Cerebellar cortex (tissue), 1 donor: Measurements from ENCODE around the gene MDC1.

ENCODE experiments used
- DNase-seq: peaks from one replicate; pipeline ENCODE4 v3.0.0-alpha.2; 2015; ENCODE audit warnings: low spot score

The MDC1 gene

DNA sequence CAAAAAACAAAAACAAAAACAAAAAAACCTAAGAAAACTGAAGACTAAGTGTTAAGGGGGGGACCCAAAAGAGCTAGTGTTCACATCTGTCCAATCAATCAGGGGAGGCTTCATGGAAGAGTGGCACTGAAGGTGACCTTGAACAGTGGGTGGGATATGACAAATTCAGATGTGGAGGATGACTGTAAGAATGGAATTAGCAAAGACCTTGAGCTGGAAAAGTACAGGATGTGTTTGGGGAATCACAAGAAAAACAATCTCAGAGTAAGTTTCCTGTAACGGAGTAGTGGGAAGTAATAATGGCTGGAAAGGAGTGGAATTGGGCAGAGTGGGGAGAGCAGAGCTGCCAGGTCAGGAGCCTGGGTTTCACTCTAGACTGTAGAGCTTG lies 30.2 kb upstream of the MDC1 start:
- no peak for DNase-seq

DNA sequence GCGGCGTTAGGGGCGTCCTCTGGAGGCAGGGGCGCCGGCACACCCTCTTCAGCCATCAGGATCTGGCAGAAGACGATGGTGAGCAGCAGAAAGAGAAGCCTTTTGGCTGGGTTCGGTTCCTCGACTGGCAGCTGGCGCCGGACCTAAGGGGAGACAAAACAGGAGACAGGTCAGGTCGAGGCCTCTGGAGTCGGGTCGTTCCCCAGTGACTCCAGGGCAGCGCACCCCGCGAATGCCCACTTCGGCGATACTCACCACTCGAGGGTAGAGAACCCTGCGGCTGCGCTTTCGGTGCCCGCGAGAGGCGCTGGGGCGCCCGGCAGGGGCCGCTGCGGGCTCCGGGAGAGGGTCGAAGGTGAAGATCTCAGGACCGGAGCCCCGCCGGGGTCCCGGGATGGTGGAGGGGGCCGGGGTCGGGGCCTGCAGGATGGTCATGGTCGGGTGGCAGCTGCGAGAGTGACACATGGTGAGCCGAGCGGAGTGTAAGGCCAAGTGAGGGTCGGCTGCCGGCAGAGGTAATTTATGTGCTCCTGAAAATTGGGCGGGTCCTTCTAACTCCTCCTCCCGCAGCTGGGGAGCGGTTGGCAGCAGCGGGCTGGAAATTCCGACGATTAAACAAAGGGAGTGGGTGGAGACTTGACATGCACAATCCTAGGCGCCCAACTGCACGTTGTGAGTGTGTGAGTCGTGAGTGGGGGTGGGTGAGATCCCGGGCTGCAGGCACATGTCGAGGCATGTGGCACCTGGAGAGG lies 27.1 kb upstream of the MDC1 start, which contains the start of gene IER3:
IER3 (minus strand) TSS at position 494 of the 752 bp plus-strand sequence; CDS start at position 465, 29 bp downstream.
- DNase-seq: peak; percentile 84

DNA sequence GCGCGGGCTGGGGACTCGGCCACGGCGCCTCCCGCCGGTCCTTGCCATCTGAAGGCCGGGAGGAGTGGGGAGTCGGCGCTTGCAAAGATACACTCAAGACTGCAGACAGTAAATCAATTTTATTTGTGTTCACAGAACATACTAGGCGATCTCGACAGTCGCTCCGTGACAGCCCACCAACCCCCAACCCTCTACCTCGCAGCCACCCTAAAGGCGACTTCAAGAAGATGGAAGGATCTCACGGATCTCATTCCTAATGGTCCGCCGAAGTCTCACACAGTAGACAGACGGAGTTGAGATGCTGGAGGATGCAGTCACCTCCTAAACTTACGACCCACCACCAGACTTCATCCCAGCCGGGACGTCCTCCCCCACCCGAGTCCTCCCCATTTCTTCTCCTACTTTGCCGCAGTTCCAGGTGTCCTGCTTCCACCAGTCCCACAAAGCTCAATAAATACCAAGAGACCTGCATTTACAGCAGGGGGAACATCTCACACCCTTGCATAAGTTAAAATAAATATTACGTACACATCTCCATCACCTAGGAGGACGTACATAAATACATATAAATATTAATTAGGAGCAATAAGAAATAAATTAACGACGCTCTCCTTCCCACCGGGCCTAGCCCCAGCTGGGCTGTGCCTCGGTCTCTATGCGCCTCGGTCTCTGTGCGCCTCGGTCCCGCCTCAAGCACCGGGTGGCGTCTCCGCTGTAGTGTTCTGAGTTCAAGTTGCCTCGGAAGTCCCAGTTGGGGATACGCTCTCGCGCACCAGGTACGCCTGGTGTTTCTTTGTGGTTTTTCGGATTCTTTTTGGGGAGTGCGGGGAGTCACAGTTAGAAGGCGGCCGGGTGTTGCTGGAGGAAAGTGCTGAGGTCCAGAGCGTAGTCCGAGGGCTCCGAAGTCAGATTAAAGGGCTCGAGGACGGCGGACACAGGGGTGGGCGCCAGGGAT lies 26.3 kb upstream of the MDC1 start:
- DNase-seq: no peak

DNA sequence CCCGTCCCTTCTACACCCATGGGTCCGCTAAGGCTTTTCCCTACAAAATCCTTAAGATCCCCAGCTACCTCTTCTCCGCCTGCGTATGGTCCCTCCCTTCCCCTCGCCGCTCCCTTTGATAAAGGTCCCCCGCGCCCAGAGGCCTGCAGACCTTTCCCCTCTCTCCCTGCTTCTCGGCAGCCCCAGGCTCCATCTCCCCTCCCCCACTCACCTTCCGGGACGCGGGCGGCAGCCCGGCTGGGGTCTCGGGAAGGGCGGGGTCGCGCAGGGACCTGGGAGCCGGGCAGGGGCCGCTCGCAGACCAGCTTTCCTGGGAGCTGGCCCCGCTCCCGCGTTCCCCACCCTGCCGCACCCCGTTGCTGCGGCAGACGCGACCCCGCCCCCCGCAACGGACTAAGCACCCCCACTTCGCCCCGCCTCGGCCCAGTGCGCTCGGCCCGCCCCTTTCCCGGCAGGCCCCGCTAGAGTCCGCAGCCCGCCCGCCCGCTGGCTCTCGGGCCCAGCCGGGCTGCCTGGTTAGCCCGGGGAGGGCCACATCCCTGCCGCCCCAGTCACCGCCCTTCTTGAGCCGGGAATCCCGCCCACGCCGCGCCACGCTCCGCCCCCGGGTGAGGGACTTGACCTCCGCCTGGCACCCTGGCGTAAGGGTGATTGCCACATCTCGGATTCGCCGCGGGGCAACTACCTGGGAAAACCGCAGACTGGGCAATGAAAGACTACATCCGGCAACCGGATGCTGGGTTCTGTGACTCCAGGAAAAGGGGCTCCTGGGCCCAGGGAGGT lies 25.4 kb upstream of the MDC1 start, which contains the start of gene FLOT1:
FLOT1 (minus strand) TSS at position 372 of the 783 bp plus-strand sequence. CDS start 498 bp downstream, outside the sequence.
- DNase-seq: peak; percentile 92

DNA sequence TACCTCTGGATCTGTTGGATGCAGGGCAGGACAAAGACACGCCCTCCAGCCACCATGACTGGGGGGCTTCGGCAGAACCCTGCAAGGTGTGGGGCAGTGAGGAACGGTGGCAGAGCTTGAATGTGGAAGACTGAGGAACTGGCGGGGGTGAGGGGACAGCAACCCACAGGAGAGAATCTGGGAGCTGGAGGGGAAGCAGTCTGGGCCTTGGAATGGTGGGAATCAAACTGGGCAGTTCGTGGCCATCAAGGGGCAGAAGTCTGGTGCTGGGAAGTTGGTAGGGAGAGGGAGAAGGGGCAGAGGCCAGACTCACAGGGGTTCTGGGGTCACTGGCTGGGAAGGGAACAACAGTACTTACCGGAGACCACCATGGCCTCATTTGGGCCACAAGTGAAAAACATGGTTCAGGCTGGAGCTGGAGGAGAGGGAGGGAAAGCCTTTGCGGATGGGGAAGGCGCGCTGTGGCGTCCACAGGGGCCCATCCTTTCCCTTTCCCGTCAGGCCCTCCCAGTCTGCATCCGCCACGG lies 24.8 kb upstream of the MDC1 start:
- peak; percentile 32 for DNase-seq

DNA sequence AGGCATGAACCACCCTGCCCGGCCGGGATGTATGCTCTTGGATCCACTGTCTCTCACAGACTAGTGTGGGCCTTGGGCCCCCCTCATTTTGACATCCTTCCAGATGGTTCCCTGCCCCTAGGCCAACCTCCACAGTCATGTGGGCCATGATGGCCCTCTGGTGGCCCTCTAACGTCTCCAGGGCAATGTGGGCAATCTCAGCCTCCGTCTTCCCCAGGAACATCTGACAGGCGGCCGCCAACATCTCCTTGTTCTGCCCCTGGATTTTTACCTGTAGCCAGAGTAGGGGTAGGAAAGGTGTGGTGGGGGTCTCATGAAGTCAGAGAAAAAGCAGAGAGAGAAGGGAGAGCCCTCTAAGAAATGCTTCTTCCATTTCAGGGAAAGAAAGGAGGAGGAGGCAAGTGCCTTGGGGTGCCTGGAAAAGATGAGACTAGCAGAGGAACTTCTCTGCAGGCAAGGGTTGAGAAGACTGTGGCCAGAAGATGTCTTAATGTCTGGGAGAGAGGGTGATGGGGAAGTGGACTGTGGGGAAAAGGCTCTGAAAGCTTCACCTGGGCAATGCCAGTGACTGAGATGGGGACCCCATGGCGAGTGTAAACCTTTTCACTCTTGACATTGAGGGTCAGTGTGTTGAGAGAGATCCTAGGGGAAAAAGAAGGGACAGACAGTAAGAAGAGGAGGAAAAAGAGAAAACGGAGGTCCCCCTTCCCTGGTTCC lies 24.1 kb upstream of the MDC1 start:
- DNase-seq: no peak

DNA sequence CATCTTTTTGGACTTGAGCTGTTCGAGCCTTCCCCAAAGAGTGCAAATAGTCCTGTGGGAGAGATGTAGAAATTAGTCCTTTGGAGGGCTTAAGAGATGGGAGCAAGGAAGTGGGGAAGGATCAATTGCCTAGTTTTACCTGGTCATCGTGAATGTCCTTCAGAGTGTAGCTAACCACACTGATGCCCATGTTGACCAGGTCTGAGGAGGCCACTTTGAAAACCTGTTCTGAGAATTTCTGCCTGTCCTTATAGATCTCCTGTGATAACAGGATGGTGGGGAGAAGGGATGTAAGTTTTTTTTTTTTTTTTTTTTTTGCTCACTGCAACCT lies 23.4 kb upstream of the MDC1 start:
- DNase-seq: no peak

DNA sequence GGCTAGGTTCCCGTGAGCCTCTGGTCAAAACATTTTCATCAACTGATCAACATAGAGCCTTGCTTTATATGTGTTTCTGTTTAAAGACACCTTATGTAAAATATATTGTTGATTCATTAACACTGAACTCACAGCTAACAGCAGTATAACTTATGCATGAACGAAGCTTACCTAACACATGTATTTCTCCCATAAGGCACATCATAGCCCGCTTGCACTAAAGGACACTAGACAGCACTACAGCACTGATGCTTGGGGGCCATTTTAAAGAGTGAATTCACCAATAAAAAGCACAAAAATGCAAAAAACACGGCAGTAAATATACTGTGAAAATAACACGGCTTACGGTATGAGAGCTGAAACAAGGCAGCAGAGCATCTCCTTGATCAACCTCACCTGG lies 21.5 kb upstream of the MDC1 start:
- DNase-seq: no peak

DNA sequence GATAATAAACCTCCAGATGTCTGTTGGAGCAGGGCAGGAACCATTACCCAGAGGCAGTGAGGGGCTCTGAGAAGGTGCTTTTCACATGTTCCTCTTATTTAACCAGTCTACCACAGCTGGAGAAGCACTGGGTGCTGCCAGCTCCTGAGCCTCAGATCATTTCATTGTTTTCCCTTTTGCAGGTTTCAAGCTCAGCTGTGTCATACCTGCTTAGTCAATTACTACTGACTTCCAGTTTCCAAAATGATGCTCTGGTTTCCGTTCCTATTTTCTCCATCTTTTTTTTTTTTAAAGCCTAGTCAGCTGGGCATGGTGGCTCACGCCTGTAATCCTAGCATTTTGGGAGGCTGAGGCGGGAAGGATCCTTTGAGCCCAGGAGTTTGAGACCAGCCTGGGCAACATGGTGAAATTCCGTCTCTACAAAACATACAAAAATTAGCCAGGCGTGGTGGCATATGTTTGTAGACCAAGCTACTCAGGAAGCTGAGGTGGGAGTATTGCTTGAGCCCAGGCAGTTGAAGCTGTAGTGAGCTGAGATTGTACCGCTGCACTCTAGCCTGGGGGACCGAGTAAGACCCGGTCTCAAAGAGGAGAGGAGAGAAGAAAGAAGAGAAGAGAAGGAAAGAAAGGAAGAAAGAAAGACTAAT lies 18.7 kb upstream of the MDC1 start:
- no peak for DNase-seq

DNA sequence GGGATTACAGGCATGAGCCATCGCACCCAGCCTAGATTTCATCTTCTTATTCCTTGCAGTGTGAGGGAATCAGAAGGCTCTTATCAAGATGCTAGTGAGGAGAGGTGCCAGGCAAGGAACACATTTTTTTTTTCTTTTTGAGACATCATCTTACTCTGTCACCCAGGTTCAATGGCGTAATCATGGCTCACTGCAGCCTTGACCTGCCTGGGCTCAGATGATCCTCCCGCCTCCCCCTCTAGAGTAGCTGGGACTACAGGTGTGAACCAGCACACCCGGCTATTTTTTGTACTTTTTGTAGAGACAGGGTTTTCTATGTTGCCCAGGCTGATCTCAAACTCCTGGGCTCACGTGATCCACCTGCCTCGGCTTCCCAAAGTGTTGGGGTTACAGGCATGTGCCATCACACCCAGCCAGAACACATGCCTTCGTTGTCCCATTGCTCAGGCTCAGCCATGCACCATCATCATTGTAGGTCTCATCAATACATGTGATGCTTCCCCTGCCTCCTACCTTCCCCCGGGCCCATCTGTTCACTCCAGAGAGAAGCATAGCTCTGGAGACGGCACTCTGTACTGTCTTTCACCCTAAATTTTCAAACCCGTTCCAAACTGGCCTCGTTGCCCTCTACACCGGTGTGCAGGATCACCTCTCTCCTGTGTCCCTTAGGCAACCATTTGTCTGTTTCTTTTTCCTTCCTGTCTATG lies 15.3 kb upstream of the MDC1 start:
- DNase-seq: no peak

DNA sequence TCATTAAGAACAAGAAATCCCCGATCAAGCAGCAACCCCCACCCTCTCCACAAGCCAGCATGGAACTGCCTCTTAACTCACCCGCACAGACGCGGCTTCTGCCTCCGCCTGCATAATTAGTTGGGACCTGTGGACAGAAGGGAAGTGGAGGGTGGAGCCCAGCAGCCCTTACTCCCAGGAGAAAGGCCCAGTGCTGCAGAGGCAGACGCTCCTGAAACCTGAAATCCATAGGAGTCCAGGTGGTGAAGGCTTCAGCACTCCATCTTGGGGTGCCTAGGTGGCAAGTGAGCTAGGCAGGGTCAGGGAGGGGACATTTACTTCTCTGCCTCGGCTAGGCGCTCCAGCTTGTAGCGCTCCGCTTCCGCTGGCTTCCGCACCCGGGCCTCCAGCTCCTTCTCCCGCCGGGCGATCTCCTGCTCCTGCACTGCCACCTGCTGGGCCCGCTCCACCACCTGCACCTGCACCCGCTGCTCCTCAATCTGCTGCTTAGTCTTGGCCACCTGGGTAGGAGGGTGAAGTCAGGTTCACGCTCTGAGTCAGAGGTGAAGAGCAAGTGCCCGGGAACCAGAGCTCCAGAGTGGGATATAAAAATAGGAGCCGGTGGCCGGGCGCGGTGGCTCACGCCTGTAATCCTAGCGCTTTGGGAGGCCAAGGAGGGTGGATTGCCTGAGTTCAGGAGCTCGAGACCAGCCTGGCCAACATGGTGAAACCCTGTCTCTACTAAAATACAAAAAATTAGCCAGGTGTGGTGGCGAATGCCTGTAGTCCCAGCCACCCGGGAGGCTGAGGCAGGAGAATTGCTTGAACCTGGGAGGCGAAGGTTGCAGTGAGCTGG lies 13.7 kb upstream of the MDC1 start:
- peak; percentile 80 for DNase-seq

DNA sequence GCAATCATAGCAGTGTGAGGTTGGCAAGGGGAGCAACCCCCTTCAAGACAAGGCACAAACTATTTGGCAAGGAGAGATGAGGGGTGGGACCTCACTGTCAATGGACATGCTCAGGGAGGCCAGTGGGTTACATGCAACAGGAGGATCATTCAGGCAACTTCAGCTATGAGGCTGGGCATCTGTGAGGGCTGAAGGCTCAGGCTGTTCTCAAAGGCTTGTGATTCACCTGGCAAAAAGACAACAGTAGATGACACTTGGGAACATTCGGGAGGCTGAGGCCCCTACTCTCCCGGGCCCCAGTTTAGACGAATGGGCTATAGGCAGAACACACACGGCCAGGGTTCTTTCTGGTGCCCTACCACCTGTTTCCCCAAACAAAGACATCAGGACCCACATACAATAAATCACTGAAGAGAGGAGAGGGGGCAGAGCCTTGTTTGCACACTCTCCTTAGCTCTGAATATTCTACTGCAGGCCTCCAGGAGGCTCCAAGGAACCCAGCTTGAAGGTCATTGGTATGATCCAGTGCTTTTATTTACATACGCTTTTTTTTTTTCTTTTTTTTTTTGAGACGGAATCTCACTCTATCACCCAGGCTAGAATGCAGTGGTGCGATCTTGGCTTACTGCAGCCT lies 11.0 kb upstream of the MDC1 start:
- peak; percentile 65 for DNase-seq

DNA sequence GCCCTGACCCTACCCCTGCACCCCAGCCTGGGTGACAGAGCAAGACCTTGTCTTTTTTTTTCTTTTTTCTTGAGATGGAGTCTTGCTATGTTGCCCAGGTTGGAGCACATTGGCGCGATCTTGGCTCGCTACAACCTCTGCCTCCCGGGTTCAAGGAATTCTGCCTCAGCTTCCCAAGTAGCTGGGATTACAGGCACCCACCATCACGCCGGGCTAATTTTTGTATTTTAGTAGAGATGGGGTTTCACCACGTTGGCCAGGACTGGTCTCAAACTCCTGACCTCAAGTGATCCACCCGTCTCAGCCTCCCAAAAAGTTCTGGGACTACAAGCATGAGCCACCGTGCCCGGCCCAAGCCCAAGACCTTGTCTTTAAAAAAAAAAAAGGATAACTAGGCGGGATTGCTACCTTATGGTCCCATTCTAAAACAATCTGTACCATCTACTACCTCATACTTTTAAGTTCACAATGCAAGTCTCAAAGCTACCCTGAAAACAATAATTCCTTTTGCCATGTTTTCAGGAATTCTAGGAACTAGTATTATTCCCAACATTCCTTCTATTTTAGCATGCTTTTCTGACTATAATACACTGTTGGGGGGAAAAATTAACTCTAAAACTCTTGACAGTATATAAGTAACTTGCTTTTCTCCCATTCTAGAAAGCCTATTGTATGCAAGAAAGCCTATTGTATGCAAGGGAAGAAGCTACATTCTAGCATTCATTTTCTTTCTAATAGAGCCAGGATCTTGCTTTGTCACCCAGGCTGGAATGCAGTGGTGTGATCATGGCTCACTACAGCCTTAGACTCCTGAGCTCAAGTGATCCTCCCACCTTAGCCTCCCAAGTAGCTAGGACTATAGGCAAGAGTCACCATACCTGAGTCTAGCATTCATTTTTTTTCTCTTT lies 9.7 kb upstream of the MDC1 start:
- peak; percentile 47 for DNase-seq

DNA sequence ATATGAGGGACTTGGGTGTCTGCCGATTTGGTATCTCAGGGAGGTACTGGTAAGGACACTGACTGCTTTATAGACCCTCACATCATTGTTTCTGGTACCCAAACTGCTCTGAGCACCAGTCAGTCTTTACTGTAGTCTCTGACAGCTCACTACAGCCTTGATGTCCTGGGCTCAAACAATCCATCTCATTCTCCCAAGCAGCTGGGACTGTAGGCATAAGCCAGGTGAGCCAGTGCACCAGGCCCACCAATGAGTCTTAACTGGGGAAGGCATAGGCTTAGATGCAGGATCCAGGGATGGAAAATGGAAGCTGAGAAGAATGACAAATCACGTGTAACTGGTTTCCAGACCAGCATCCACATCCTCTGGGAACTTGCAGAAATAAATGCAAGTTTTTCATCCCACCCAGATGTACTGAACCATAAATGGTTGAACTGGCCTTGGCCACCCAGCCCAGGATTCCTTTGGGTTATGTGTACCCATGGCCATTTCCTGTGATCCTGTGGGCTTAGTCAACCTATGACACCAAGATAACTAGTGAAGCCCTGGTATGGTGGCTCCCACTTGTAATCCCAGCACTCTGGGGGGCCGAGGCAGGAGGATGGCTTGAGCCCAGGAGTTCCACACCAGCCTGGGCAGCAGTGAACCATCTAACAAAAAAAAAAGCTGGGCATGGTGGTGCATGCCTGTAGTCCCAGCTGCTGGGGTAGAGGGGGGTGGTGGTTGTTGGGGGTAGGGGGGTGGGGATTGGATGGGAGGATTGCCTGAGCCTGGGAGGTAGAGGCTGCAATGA lies 8.8 kb upstream of the MDC1 start:
- DNase-seq: peak; percentile 86

DNA sequence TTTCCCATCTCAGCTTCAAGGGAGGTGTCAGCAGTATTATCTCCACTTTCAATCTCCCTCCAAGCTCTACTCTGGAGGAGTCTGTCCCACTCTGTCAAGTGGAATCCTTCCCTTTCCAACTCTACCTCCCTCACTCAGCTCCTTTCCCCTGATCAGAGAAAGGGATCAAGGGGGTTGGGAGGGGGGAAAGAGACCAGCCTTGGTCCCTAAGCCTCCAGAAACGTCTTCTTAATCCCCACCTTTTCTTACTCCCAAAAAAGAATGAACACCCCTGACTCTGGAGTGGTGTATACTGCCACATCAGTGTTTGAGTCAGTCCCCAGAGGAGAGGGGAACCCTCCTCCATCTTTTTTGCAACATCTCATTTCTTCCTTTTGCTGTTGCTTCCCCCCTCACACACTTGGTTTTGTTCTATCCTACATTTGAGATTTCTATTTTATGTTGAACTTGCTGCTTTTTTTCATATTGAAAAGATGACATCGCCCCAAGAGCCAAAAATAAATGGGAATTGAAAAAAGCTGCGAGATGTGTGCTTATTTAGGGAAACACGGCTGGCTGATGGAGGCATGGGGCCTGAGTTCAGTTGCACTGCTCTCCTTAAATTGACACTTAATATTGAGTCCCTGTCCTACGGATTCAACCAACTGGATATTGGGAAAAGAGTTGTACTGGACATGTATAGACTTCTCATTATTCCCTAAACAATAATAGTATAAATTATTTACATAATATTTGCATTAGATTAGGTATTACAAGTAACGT lies 8.0 kb upstream of the MDC1 start:
- DNase-seq: peak; percentile 53
